BLaER1 (cell line): ENCODE results near the gene MTCH1.
"Not testable (repeated sequence)": the region's sequence is repeated elsewhere in the genome, so short reads cannot be mapped to it uniquely, and the experiment has no call there.

ENCODE experiments used
- H3K27ac ChIP-seq: shearing (Covaris generic); formaldehyde crosslinking; 2 replicates; pipeline ENCODE4 v1.8.1; 2022
- H3K27me3 ChIP-seq: shearing (Covaris generic); formaldehyde crosslinking; 2 replicates; pipeline ENCODE4 v1.8.1; 2022
- H3K36me3 ChIP-seq: shearing (Covaris generic); formaldehyde crosslinking; 2 replicates; pipeline ENCODE4 v1.8.1; 2022
- H3K4me1 ChIP-seq: shearing (Covaris generic); formaldehyde crosslinking; 2 replicates; pipeline ENCODE4 v1.8.1; 2022
- H3K4me2 ChIP-seq: shearing (Covaris generic); formaldehyde crosslinking; 2 replicates; pipeline ENCODE4 v1.8.1; 2022
- H3K4me3 ChIP-seq: shearing (Covaris generic); formaldehyde crosslinking; 2 replicates; pipeline ENCODE4 v1.8.1; 2022
- H3K9ac ChIP-seq: shearing (Covaris generic); formaldehyde crosslinking; 2 replicates; pipeline ENCODE4 v1.8.1; 2022
- H3K9me3 ChIP-seq: shearing (Covaris generic); formaldehyde crosslinking; 2 replicates; pipeline ENCODE4 v1.8.1; 2022
- H4K20me1 ChIP-seq: shearing (Covaris generic); formaldehyde crosslinking; 2 replicates; pipeline ENCODE4 v1.8.1; 2022
- Cebpa-rat ChIP-seq: shearing (Covaris generic); IDR thresholded peaks from 2 replicates; pipeline ENCODE4 v1.8.1; 2022

The MTCH1 gene

DNA sequence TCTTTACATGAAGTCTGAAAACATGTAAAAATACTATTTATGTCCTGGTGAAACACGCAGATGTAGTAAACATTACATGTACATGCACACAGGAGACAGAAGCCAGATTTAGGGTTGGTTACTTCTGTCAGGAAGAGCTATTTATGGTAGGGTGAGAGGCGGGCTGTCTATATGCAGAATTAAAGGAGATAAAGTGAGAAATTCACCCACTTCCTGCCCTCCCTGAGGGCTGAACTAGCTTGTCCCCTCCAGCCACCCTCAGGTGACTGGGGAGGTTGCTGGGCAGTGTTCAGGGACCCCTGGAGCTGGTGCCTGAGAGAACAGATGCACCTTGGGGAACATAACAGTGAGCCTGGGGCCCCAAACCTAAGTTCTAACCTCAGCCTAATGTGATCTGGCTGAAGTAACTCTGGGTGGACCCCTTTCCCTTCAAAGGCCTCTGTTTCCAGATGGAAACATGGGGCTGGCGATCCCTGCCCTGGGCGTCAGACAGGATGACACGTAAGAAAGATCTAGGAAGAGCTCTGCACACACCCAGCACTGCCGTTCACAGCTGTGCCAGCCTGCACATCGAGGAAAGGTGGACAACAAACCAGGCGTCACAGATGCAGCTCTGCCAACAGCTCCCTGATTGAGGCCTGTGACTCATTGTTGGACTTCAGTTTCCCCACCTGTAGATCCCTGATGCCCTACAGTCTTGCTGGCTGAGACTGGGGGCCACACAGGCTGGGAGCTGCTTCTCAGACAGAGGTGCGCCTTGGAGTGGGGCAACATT, 30.1 kb downstream of the MTCH1 start:
- TF ChIP-seq Cebpa-rat, result no peak
- Histone ChIP-seq H3K9ac (no peak overlapping the region; the same call in 1 of the 2 replicates), H3K4me1 (peaks cover 66% of the 10 kb centered on the region), H3K27me3 (no peaks in the 10 kb centered on the region), H4K20me1 (peaks cover 18% of the 10 kb centered on the region; the same call in 1 of the 2 replicates), H3K4me3 (peak overlapping the region; percentile 45; the same call in 1 of the 2 replicates), H3K27ac (peak overlapping the region; percentile 31; the same call in 1 of the 2 replicates), H3K9me3 (no peaks in the 10 kb centered on the region), H3K36me3 (no peaks in the 10 kb centered on the region), H3K4me2 (peak overlapping the region; percentile 97)

DNA sequence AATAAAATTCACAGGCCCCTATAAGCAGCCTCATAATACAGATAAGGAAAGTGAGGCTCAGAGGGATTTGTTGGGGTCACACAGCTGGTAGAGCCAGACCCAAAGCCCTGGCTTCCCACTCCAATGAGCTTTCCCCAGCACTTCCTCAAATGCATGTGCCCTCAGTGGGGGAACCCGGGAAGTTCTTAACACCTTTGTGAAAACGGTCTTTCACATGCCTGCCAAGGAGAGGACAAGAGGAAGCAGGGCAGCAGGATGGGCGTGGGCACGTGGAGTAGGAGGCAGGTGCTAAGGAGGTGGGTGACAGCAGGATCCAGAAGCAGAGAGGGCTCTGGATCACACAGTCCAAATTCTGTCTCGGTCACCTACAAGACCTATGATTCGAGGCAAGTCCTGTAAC, 30.9 kb downstream of the MTCH1 start:
- Histone ChIP-seq H3K4me1 (peaks cover 60% of the 10 kb centered on the region), H3K36me3 (no peaks in the 10 kb centered on the region), H3K9me3 (no peaks in the 10 kb centered on the region), H4K20me1 (peaks cover 18% of the 10 kb centered on the region; the same call in 1 of the 2 replicates), H3K4me3 (peak overlapping the region; percentile 45; the same call in 1 of the 2 replicates), H3K27me3 (no peaks in the 10 kb centered on the region), H3K27ac (no peak overlapping the region), H3K9ac (no peak overlapping the region), H3K4me2 (peak overlapping the region; percentile 97)
- no peak for TF ChIP-seq Cebpa-rat

DNA sequence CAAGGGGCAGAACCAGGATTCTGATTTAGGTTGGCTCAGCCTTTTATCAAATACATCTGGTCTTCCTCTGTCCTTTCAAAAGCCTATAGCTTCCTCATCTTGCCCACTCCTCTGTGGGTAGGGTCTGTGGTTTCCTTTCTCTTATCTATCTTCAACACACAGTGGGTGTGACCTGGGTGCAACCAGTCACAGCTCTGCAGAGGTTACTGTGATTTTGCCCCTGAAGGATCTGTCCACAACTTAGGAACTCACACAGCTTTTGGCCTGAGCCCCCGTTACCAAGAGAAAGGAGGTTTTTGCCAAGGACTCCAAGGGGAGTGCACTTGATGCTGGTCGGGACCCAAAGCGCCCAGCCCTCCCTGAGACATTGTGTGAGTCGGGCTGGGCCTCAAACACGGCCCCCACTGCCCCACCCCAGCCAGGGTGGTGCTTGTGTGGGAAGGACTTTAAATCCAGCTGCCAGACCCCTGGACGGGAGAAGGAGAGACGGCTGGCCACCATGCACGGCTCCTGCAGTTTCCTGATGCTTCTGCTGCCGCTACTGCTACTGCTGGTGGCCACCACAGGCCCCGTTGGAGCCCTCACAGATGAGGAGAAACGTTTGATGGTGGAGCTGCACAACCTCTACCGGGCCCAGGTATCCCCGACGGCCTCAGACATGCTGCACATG, 31.6 kb downstream of the MTCH1 start, which contains the start of gene PI16:
Gene PI16 (plus strand): TSS at position 477 of the 670 bp plus-strand sequence. CDS start 23 bp downstream, at position 500.
- Histone ChIP-seq H3K9me3 (no peaks in the 10 kb centered on the region), H3K4me1 (peaks cover 57% of the 10 kb centered on the region), H4K20me1 (peaks cover 18% of the 10 kb centered on the region; the same call in 1 of the 2 replicates), H3K4me2 (peak within 1 kb of the TSS; percentile 97), H3K27ac (peak within 1 kb of the TSS; percentile 35; the same call in 1 of the 2 replicates), H3K36me3 (no peaks in the 10 kb centered on the region), H3K9ac (no peak within 1 kb of the TSS; the same call in 1 of the 2 replicates), H3K27me3 (no peaks in the 10 kb centered on the region), H3K4me3 (peak within 1 kb of the TSS; percentile 45; the same call in 1 of the 2 replicates)
- TF ChIP-seq Cebpa-rat, result no peak

DNA sequence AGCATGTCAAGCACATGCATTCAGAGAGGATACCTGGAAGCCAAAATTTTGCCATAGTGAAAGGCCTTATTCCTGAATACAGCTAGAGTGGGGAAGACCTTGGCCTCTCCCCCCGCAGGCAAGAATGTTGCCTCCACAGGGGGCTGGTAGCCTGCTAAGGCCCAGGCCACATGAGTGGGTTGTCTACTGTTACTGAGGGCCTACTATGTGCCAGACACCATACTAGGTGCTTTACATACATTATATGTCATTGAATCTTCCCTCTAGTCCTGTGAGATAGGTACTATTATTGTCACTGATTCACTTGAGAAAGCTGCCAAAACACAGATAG, 32.1 kb downstream of the MTCH1 start:
- Histone ChIP-seq H3K9ac (no peak overlapping the region), H3K4me3 (no peak overlapping the region), H3K9me3 (no peaks in the 10 kb centered on the region), H3K36me3 (no peaks in the 10 kb centered on the region), H3K27me3 (no peaks in the 10 kb centered on the region), H3K27ac (no peak overlapping the region), H3K4me1 (peaks cover 60% of the 10 kb centered on the region), H3K4me2 (peak overlapping the region; percentile 97), H4K20me1 (peaks cover 18% of the 10 kb centered on the region; the same call in 1 of the 2 replicates)
- TF ChIP-seq Cebpa-rat, result no peak

- no peak overlapping the region for H3K4me3 ChIP-seq
- no peak overlapping the region for H3K4me2 ChIP-seq
- no peak for TF ChIP-seq Cebpa-rat
- no peaks in the 10 kb centered on the region for H3K9me3 ChIP-seq
- H3K36me3 ChIP-seq, result no peaks in the 10 kb centered on the region
- peaks cover 11% of the 10 kb centered on the region; the same call in 1 of the 2 replicates for H4K20me1 ChIP-seq
- no peaks in the 10 kb centered on the region for H3K27me3 ChIP-seq
- no peak overlapping the region for H3K27ac ChIP-seq
- peaks cover 49% of the 10 kb centered on the region for H3K4me1 ChIP-seq
- H3K9ac ChIP-seq, result no peak overlapping the region
Observed at GRCh38 chr6:36949636-36950035, 36.4 kb downstream of the MTCH1 start.

DNA sequence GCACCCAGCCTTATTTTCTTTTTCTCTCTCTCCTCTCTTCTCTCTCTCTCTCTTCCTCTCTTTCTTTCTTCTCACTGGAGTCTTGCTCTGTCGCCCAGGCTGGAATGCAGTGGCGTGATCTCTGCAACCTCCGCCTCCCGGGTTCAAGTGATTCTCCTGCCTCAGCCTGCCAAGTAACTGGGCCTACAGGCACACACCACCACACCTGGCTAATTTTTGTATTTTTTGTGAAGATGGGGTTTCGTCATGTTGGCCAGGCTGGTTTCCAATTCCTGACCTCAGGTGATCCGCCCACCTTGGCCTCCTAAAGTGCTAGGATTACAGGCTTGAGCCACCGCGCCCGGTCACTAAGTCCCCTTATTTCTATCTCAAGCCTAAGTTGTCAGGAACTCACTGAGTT, 36.9 kb downstream of the MTCH1 start:
- H3K27ac ChIP-seq, H3K9ac ChIP-seq, H3K4me2 ChIP-seq: not testable (repeated sequence)

GRCh38 chr6:36947570-36948351, 38.2 kb downstream of the MTCH1 start:
- no peaks in the 10 kb centered on the region for H3K36me3 ChIP-seq
- H3K9ac ChIP-seq, result no peak overlapping the region
- H3K27ac ChIP-seq, result no peak overlapping the region
- H4K20me1 ChIP-seq, result no peaks in the 10 kb centered on the region
- H3K4me1 ChIP-seq, result peaks cover 38% of the 10 kb centered on the region
- no peak overlapping the region for H3K4me3 ChIP-seq
- no peak for TF ChIP-seq Cebpa-rat
- H3K27me3 ChIP-seq, result no peaks in the 10 kb centered on the region
- peak overlapping the region; percentile 67 for H3K4me2 ChIP-seq
- no peaks in the 10 kb centered on the region for H3K9me3 ChIP-seq

More for the DNA sequence above, 36.9 kb downstream of the MTCH1 start:
- H4K20me1 ChIP-seq, H3K36me3 ChIP-seq, H3K9me3 ChIP-seq, H3K27me3 ChIP-seq, H3K4me3 ChIP-seq: not testable (repeated sequence)
- peaks cover 44% of the 10 kb centered on the region for H3K4me1 ChIP-seq

DNA sequence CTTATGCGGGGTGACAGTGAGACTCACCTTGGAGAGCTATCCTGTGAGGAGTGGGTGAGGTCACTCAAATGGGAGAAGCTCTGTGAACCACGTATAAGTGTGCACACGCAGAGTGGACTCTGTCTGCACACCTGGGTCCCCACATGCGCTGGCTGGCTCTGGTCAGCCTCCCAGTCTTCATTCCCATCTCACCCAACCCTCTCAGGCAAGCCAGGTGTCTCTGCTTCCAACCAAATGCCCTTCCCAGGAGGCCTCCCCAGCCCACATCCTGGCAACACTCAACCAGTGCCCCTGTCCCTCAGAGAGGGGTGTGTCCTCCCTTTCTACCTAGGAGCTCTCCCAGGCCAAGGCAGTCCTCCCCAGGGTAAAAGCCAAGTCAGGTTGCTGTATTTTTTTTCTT, 39.5 kb downstream of the MTCH1 start:
- Histone ChIP-seq H3K9me3 (no peaks in the 10 kb centered on the region), H3K27me3 (no peaks in the 10 kb centered on the region), H3K9ac (no peak overlapping the region), H3K4me3 (no peak overlapping the region), H4K20me1 (no peaks in the 10 kb centered on the region), H3K36me3 (no peaks in the 10 kb centered on the region), H3K4me1 (peaks cover 35% of the 10 kb centered on the region), H3K27ac (no peak overlapping the region), H3K4me2 (0 out of 2 replicates have a peak overlapping the region, but pooled peaks have one; percentile 4)
- TF ChIP-seq Cebpa-rat, result no peak

DNA sequence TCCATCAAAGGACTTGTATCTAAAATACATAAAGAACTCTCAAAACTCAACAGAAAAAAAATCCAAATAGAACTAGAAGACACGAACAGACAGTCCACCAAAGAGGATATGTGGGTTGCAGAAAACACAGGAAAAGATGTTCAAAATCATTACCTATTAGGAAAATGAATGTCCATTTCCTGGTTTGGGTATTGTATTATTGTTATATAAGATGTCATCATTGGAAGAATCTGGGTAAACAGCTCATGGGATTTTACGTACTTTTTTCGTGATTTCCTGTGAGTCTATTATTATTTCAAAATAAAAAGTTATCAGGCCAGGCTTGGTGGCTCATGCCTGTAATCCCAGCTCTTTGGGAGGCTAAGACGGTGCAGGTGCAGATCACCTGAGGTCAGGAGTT, 40.7 kb downstream of the MTCH1 start:
- no peaks in the 10 kb centered on the region for H4K20me1 ChIP-seq
- H3K27me3 ChIP-seq, result no peaks in the 10 kb centered on the region
- H3K4me3 ChIP-seq, result no peak overlapping the region
- no peak for TF ChIP-seq Cebpa-rat
- no peak overlapping the region for H3K27ac ChIP-seq
- no peak overlapping the region for H3K9ac ChIP-seq
- peaks cover 35% of the 10 kb centered on the region for H3K4me1 ChIP-seq
- H3K4me2 ChIP-seq, result no peak overlapping the region
- H3K9me3 ChIP-seq, result no peaks in the 10 kb centered on the region; the same call in 1 of the 2 replicates
- no peaks in the 10 kb centered on the region for H3K36me3 ChIP-seq
